ENCODE measurements around the gene TMEM259. TPM values are rescaled to one million over a fixed set of nuclear protein-coding genes. Genes with fewer than 3 reads are reported as not detected.
A peak's percentile ranks its signal among the peaks of the same experiment; 100 is the strongest.

Gene TMEM259
- total and polyA plus RNA-seq, 9 of the 15 experiments (the other 6 are each of a cell fraction or from before 2014, with no cell fraction given) = 0.52 to 231 (median 63.6) TPM

DNA sequence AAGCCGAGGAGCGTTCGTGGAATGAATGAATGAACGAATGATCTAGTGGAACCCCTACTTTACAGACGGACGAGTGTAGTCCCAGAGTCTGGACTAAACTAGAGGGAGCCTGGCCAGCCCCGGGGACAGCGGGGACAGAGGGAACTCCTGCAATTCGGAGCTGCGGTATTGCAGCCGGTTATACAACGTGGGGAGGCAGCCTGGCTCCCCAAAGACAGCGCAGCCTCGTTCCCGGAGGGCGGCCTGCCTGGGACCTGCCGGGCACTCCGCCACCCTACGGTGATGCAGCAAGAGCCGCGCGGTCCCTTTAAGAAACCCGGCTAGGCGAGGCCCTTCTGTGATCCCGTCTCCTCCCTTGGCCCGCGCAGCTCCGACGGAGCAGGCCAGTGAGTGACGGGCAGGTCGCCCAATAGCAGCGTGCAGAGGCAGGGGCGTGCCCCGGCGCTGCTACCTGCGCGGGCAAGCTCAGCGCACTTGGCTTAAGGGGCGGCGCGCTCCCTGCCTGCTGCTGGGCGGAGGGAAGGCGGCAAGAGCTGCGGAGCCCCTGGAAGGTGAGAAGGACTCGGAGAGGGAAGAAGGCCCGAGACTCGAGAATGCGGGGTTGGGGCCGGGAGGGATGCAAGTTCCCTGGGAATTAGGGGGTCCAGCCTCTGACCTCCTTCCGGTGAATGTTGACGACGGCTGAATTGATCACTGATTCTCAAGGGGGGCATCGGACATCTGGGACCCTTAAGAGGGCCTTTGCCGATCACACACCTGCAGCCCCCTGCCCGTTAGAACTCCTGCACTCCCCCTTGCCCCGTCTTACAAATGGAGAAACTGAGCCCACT, 18.9 kb upstream of the TMEM259 start, which contains the start of gene ABCA7 (continued):
- TF ChIP-seq MGA (IDR thresholded peaks at IDR 0.05) (no peak), PML (IDR thresholded peaks at IDR 0.05; ENCODE audit: low read length) (no peak; the same call in 1 of the 2 replicates), THRAP3 (IDR thresholded peaks at IDR 0.05; ENCODE audit: borderline replicate concordance) (no peak), ZNF77 (CRISPR knock-in tag; IDR thresholded peaks at IDR 0.05) (no peak), HDAC2 (IDR thresholded peaks at IDR 0.05) (no peak), ZNF280B (CRISPR knock-in tag; IDR thresholded peaks at IDR 0.05) (no peak), MED1 (CRISPR knock-in tag; IDR thresholded peaks at IDR 0.05; ENCODE audit: borderline replicate concordance) (no peak), EHMT2 (IDR thresholded peaks at IDR 0.05) (no peak), PYGO2 (tag; IDR thresholded peaks at IDR 0.05) (no peak), MNT (conservative IDR thresholded peaks at IDR 0.05) (peak; percentile 71 to 81), PTRF (tag; IDR thresholded peaks at IDR 0.05) (no peak), ZNF184 (CRISPR knock-in tag; IDR thresholded peaks at IDR 0.05) (no peak), TFAM (CRISPR knock-in tag; conservative IDR thresholded peaks at IDR 0.05) (no peak), FOXP1 (CRISPR knock-in tag; IDR thresholded peaks at IDR 0.05) (no peak)
